Spleen (tissue), 7 donors: ENCODE results near the gene NUTF2.

ENCODE experiments used
- CTCF ChIP-seq, 11 experiments: fragments of 200-600 bp in 7 of 11; fragments of 450-650 bp in 4 of 11; sonication (generic) in 4 of 11; IDR thresholded peaks in 8 of 11; conservative IDR thresholded peaks in 3 of 11; 1 replicate in 7 of 11; 2 replicates in 4 of 11; pipeline versions ENCODE4 v1.4.0 to v1.8.0; 2016 to 2021; ENCODE audit warnings: antibody characterized with exemption in 11 of 11, inconsistent platforms in 4 of 11, mild to moderate bottlenecking in 1 of 11
- POLR2A ChIP-seq, 3 donors: fragments of 450-650 bp; IDR thresholded peaks; one replicate each; pipeline ENCODE4 v1.5.1; 2017; ENCODE audit warnings: antibody characterized with exemption in 3 of 3, mild to moderate bottlenecking in 1 of 3
- POLR2AphosphoS5 ChIP-seq, 3 donors: sonication (generic); formaldehyde crosslinking; IDR thresholded peaks; one replicate each; pipeline ENCODE4 v1.5.1; 2017; ENCODE audit warnings: antibody characterized with exemption in 3 of 3
- donor health status: DM: no; HTN: no; CAD: no; lungs with moderate emphysema.
- donor health status: DM: no; HTN: no; CAD: no.
- donor health status: DM: no; HTN: no; CAD: no.

DNA sequence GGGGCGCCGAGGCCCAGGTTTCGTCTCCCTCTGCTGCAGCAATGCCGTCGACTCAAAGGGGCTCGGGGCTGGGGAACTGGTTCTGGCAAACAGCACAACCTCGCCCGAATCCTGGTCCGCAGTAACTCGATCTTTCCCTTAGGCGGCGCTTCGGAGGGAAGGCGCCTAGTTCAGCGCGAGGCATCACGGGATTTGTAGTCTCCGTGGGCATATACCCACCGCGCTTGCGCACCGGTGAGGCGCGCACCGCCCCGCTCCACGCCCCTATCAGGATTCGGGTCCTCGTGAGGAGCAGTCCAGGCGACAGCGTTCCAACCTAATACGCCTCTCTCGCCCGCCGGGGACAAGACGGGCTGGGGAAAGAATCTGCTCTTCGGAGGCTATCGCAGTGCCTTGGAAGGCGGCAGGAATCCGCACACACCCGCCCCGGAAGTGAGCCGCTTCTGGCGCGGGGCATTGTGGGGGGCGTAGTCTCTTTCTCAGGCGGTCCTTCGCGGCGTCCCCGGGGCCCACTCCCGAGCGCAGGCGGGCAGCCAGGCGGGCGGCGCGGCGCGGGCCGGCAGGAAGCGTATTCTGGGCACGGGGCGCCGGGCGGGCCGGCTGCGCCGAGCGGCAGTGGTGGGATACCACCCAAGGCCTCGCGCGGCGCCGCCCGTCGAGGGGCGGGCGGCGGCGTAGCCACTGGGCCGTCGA, 4.8 kb upstream of the NUTF2 start, which contains the start of gene THAP11:
- TF ChIP-seq CTCF (IDR thresholded peaks at IDR 0.05 in 8 of 11, conservative IDR thresholded peaks at IDR 0.05 in 3 of 11) (peak; percentile 87 to 98 (median 94)), POLR2AphosphoS5 (IDR thresholded peaks at IDR 0.05) (peak; percentile 82 to 90 (median 84)), POLR2A (IDR thresholded peaks at IDR 0.05) (peak in 2 of 3 donors; percentile 10 to 51)
